Activated CD8-positive, alpha-beta memory T cell treated with anti-CD3 and anti-CD28 coated beads for 36 hours (primary cell): ENCODE results near the gene CLNK. TPM values are rescaled to one million over a fixed set of nuclear protein-coding genes. Genes with fewer than 3 reads are reported as not detected.

Experiments
- CTCF ChIA-PET: fragments of 350-600 bp; sonication (Branson Sonifier 250); formaldehyde crosslinking; loops from one replicate; lab custom pipeline; 2021; ENCODE audit warnings: antibody characterized with exemption; lab: Charles Lee
- POLR2A ChIA-PET: fragments of 350-600 bp; sonication (Branson Sonifier 250); formaldehyde crosslinking; loops from one replicate; lab custom pipeline; 2021; ENCODE audit warnings: antibody characterized with exemption; lab: Charles Lee
- total RNA-seq, 2 experiments: library from RNA; stranded (reverse); gene quantifications; one replicate each; pipeline ENCODE4 v1.2.3, GENCODE V29; 2021

CLNK gene
- total RNA-seq, 2 experiments from 2014 or later = 0.06 to 0.13 TPM

DNA sequence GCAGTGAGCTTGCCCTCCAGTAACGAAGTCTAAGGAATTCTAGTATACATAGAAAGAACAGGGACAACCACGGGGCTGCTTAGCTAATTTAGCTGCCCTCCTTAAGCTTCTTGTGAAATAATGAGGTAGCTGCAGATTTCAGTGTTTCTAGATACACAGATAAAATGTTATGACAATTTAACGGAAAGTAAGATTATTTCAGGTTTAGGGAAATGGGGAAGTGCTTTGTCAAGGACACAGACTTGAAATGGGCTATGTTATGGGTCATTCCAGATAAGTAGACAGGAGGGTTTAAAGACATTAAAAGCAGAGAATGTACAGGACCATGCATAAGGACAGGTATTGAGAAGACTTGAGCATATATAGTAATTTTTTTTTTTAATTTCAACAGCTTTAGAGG is 193.2 kb downstream of the CLNK start:
- CTCF ChIA-PET = no interaction called here
- POLR2A ChIA-PET = no interaction called here

DNA sequence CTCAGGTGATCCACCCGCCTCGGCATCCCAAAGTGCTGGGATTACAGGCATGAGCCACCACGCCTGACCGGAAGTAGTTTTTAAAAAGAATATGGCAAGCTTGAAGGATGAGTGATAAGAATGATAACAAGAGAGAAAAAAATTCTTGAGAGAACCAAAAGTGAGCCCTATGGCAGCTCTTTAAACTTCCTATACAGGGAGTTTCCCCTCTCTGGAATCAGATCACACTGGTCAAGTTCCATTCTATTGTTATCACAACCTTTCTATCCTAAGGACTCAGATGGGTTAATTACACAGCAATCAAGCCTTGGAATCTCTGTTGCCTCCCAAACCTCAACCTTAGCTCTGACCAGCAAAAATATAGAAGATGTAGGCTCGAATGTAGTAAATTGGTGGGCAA is 193.6 kb downstream of the CLNK start:
- CTCF ChIA-PET = no interaction called here
- POLR2A ChIA-PET = no interaction called here

DNA sequence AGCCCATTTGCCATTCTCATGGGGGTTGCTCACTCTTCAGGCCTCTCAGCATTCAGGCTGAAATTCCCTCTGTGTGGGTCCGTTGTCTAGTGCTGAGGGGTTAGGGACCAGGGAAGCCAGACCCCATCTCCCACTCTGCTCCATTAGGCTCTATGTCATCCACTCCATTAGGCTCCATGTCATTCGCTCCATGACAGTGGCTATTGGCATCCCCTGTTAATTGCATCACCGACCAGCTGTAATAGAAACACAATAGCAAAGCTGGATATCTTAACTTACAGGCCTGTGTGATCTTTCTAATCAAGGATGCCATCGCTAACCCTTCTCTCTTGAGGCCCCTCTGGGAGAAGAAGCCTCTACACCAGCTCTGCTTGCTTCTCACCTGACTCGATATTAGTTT is 201.7 kb downstream of the CLNK start:
- POLR2A ChIA-PET = no interaction called here

DNA sequence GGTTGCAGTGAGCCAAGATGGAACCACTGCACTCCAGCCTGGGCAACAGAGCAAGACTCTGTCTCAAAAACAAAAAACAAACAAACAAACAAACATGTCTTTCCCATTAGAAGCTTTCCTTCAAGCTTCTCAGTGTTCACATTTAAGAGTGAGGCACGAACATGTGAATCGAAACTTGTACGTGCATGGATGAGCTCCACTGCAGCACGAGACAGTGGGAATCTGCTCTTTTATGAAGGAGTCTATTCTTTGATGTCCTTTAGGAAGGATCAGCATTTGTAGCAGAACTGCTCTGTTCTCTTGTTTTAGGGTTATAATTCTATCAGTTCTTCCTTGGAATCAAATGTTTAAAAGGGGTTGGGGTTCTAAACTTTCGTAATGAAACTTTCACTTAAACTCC is 204.0 kb downstream of the CLNK start:
- POLR2A ChIA-PET = no interaction called here
- CTCF ChIA-PET = interaction anchor here (0.7 kb wide), 1 partner anchor 292 kb away, joined by 3 read pairs; no protein-coding TSS in a partner anchor

More for the DNA sequence above, 201.7 kb downstream of the CLNK start:
- CTCF ChIA-PET = no interaction called here

DNA sequence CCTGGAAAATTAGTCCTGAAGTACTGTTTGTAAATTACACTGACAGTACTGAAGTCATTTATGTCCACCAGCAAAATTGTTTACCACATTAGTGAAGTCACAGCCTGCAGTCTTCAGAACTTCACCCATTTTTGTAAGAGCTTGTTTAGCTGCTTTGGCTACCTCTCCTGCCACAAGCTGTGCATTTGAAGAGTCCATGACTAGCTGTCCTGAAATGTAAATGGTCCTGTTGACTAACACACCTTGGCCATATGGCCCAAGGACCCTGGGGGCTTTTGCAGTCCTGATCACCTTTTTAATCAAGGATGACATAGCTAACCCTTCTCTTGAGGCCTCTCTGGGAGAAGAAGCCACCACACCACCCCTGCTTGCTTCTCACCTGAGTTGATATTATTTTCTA is 205.9 kb downstream of the CLNK start:
- CTCF ChIA-PET = no interaction called here

DNA sequence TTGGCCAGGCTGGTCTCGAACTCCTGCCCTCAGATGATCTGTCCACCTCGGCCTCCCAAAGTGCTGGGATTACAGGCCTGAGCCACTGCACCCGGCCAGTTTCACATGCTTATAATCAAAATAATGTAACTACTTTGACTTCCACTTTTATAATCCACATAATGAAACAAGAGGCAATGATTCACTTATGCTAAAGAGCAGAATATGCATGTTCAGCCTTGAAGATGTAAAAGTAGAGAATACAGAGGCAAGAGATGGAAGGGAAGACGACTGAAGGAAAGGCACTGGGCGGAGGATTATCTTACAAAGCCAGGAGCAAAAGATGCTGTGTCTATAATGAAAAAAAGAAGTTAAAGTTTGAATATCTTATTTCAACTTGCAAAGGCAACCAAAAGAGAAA is 214.1 kb downstream of the CLNK start:
- ChIA-PET POLR2A (no interaction called here), CTCF (no interaction called here)

More for the DNA sequence above, 205.9 kb downstream of the CLNK start:
- POLR2A ChIA-PET = no interaction called here

DNA sequence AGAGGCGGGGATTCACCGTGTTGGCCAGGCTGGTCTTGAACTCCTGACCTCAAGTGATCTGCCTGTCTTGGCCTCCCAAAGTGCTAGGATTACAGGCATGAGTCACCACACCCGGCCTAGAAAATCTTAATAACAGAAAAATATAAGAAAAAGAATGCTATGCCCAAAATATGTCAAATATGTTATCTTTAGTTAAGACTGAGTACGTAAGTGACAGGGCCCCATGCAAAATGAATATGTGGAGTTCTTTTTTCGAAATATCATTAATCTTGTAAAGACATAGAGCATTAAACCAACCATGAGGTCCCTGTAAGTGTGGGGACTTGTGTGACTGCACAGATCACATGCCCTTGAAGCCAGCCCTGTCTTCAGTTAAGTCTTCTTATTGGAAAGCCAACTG is 218.4 kb downstream of the CLNK start:
- ChIA-PET CTCF (no interaction called here), POLR2A (no interaction called here)

DNA sequence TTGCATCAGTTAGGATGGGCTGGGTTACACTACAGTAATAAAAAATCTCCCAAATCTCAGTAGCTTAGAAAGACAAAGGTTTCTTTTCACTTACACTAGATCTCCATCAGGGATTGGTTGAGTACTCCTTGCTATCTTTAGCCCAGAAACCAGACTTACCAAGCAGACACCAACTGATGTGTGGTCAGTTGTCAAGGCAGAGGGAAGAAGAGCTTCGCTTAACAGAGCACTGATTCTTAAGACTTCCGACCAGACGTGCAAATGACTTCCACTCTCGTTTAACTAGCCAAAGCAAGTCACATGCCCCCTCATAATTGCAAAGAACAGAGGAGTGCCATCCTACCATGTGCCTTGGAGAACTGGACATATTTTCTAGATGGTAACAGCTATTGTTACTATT is 221.7 kb downstream of the CLNK start:
- ChIA-PET POLR2A (no interaction called here), CTCF (interaction anchor here (0.6 to 2.9 kb wide), 3 partner anchors 10 to 75 kb away, joined by 3 to 14 read pairs (median 4); no protein-coding TSS in a partner anchor)

DNA sequence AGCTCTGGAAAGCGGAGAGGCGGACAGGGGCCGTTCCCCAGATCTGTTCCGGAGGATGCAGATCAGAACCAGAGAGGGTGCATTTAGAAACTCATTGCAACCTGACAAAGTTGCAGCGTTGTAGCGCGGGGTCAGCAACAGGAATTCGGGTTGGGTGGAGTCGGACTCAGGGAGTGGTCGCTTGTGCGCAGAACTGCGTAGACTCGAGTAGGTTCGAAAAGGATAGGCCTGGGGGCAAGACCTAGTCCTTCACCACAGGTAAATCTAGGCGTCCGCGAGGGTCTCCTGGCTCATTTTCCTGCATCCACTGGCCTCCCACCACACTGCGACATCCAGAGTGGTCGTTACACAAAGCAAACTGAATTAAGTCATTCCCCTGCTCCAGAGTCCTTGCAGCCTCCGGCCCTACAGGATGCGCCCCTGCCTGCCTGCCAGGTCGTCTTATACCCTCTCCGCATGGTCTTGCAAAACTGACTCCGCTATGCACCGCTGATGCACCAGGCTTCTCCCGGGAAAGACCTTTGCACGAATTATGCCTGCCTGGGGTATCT is 222.6 kb downstream of the CLNK start:
- POLR2A ChIA-PET = no interaction called here
- CTCF ChIA-PET = interaction anchor here (0.9 to 2.9 kb wide), 6 partner anchors 11 to 301 kb away, joined by 3 to 14 read pairs (median 4); no protein-coding TSS in a partner anchor

DNA sequence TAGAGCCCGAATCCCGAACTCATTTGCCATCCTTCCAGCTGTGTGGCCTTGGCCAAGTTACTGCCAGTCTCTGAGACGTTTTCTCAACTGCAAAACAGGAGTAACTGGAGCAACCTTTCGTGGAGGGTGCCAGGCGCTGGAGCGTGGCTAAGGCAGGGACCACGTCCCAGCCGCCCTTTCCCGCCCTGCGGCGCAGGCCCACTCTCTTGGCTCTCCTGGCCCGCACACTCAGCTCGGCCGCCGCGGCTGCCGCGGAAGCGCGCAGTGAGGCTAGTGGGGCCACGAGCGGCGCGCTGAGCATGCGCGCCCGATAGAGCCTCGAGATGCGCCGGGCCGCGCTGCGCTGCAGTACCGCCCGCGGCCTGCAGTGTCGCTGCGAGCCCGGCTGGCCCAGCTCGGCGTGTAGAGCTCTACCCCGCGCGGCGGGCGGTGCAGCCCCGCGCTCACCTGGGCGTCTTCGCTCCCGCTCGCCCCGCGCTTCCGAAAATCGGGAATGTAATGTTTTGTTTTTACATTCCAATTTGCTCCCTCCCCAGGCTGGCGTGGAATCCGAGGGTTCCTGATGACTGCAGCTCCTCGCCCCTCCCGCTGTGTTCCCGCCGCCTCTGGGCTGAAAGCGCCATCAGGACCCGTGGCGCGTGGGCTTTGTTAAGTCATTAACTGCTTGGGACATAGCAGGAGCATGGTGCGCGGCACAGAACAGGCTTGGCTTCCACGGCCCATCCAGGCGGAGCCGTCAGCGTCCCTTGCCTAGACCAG is 223.3 kb downstream of the CLNK start:
- CTCF ChIA-PET = interaction anchor here (0.7 to 2.9 kb wide), 10 partner anchors 12 to 365 kb away, joined by 3 to 14 read pairs (median 3); no protein-coding TSS in a partner anchor
- POLR2A ChIA-PET = interaction anchor here (0.6 to 1.4 kb wide), 2 partner anchors 280 to 440 kb away, joined by 3 to 10 read pairs; no protein-coding TSS in a partner anchor

DNA sequence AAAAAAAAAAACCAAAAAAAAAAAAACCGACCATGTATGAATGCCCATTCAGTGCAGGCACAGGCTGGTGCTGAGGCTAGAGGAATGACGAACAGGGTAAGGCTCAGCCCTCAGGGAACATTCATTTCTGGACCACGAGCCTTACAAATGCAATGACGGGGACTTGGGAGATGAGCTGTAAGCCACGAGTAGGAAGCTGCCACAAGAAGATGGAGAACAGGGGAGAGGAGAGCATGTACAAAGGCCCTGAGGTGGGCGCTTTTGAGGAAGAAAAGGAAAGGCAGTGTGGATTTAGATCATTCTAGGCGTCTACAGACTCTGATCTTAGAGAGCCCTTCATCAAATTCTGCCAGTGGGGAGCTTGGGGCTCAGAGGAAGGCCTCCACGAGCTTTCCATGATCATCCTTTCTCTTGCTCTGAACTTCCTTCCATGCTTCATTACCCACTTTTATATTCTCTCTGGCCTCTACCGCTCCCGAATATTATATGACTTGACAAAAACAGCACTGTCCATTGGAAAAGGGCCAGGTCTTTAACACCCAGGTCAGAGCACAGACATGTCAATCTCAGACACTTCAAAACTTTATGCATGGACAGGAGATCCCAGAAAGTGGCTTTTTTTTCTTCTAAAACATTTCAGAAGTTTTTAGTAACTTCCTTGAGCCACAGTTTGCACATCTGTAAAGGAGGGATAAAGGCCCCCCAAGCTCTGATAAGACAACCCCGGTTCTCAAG is 224.1 kb downstream of the CLNK start:
- ChIA-PET CTCF (interaction anchor here (0.6 to 2.9 kb wide), 10 partner anchors 12 to 1239 kb away, joined by 3 to 14 read pairs (median 3); no protein-coding TSS in a partner anchor), POLR2A (interaction anchor here (0.6 to 1.4 kb wide), 2 partner anchors 280 to 439 kb away, joined by 3 to 10 read pairs; no protein-coding TSS in a partner anchor)

DNA sequence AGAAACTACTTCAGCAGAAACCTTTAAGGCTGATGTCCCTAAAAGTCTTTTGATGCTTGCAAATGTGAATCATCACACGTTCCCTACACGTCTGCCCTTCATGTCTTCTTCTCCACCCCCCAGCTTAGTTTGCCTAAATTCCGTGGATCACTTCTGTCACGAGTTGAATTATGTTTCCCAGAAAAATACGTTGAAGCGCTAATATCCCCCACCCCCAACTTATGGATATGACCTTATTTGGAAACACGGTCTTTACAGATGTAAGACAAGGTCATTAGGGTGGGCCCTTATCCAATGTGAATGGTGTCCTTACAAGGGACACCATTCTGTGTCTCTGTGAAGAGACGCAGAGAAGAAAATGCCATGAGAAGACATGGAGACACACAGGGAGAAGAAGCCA is 225.3 kb downstream of the CLNK start:
- CTCF ChIA-PET = no interaction called here
- POLR2A ChIA-PET = no interaction called here

DNA sequence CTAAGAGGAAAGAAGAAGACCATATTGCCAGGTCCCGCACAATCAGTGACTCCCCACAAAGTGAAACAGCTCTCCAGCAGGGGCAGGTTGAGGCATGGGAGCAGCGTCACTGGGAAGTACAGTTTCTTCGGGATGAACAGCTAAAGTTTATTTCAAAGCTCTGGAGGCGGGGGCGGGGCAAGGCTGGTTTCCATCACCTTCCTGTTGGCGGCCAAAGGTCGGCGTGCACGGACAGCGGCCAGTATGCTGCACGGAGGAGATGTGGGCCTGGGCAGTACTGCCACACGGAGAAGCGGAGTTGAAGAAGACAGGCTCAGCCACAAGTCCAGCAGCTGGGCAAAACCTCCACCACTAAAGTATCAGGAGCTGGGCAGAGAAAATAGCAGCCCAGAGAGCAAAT is 226.4 kb downstream of the CLNK start:
- ChIA-PET CTCF (interaction anchor here (1.6 kb wide), 1 partner anchor 9 kb away, joined by 4 read pairs; no protein-coding TSS in a partner anchor), POLR2A (interaction anchor here (1.2 to 1.5 kb wide), 2 partner anchors 344 to 345 kb away, joined by 4 read pairs; no protein-coding TSS in a partner anchor)

DNA sequence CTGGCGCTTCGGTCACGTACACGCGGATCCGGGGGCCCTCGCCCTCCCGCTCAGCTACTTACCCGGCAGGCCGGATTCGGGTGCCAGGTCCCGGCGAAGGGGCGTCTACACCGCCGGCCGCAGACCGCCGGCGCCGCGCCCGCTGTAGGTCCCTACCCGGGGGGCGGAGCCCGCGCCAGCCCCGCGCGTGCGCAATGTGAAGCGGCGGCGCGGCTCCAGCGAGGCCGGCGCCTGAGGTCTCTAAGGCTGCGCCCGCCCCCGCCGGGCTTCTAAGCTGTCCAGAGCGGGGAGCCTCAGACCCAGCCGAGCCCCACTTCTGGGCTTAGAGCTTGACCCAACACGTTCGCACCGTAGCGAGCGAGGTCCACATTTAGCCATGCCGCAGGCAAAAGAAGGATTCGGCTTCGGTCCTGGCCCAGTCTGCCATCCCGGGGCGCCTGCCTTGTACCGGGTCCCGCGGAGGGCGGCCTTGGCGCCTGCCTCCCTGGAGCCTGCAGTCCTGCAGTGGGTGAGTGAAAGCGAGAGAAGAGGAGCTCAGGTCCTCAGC is 227.2 kb downstream of the CLNK start, which contains the start of gene ZNF518B:
TSS of gene ZNF518B (minus strand) at position 172 of the 547 bp plus-strand sequence. CDS start 11,098 bp downstream, outside the sequence.
- POLR2A ChIA-PET = interaction anchor here (1.1 to 1.5 kb wide), 3 partner anchors 340 to 345 kb away, joined by 4 to 7 read pairs (median 4); no protein-coding TSS in a partner anchor

DNA sequence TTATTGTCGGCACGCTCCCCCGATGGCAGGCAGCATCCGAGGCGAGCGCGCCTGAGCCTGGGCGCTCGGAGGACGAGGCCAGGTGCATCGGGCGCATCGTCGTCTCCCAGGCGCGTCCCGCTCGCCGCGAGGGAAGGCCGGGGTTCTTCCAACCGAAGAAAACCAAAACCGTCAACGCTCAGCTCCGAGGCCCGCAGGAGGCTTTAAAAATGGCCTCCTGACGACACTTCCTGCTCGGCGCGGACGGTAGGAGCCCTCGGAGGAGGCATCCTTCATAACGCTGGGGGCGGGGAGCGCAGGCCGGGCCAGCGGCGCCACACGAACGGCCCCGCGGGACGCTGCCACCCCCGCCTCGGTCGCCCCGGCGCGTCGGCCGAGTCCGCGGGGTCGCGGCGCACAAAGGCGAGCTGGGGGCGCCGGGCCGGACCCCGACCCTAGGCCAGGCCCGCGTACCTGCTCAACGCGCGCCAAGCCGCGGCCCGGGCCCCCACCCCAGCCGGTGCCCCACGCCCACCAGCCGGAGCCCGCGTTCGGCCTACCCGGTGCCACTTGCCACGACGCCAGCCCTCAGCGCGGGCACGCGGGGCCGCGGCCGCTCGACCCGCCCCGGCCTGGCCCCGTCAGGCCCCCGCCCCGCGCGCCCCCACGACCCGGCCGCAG is 227.8 kb downstream of the CLNK start:
- CTCF ChIA-PET = interaction anchor here (0.9 to 1.6 kb wide), 2 partner anchors 10 to 339 kb away, joined by 3 to 4 read pairs; no protein-coding TSS in a partner anchor
- POLR2A ChIA-PET = interaction anchor here (1.1 to 1.5 kb wide), 3 partner anchors 339 to 344 kb away, joined by 4 to 7 read pairs (median 4); no protein-coding TSS in a partner anchor

More for the DNA sequence above, 227.2 kb downstream of the CLNK start, which contains the start of gene ZNF518B:
- CTCF ChIA-PET = interaction anchor here (0.8 to 1.6 kb wide), 3 partner anchors 10 to 340 kb away, joined by 3 to 4 read pairs (median 3); no protein-coding TSS in a partner anchor

DNA sequence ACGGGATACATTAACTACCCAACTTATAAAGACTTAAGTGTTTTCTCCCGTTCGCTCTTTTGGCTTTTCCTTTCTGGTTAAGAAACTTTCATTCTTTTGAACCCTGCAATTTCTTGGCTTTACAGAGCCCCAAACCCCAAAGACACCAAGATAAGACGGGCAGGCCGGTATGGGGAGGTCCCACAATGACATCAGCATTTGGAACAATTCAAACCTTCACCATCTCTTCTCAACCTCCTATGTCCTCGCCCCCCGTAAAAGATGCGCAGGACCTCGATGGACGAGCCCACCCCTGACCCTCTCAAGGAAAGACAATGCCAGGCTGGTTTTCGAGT is 228.3 kb downstream of the CLNK start:
- ChIA-PET CTCF (no interaction called here), POLR2A (interaction anchor here (1.1 kb wide), 1 partner anchor 339 kb away, joined by 7 read pairs; no protein-coding TSS in a partner anchor)

DNA sequence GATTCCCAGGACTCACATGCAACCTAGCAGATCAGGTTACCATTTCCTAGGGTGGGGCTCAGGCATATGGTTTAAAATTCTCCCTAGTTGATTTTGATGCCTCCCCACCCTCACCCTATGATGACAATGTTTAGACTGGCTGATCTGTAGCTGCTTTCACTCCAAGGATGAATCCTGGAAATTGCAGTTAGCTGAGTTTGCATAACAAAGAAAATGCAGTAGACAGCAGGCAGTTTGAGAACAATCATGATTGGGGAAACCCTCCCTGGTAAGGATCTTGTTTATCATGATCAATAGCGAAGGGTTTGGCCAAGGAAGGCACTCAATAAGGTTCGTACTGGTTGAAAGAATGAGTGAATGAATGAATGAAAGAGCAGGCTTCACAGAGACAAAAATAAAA is 229.4 kb downstream of the CLNK start:
- CTCF ChIA-PET = no interaction called here
- POLR2A ChIA-PET = no interaction called here

DNA sequence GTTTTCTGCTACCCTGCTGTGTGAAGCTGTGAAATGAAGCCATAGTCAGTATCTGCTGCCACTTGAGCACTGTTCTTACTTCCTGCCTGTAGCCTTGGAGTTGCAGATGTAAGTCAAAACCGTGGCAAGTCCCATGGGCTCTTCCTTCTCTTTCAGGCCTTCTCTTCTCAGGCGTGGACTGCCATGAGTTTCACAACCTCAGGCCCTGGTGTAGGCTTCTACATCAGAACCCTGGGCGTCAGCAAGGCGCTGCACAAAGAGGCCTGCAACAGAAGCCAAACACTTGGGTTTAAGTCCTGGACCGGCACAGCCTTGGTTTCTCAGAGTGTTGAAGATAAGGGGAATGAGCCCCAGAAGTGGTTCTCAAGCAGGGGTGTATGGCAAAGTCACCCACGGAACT is 229.8 kb downstream of the CLNK start:
- POLR2A ChIA-PET = no interaction called here
- CTCF ChIA-PET = no interaction called here
